Amniotic epithelial cell (primary cell): Measurements from ENCODE around the gene ZSCAN21.

ENCODE experiments used
- DNase-seq: peaks from one replicate; pipeline ENCODE4 v3.0.0-alpha.2; 2010; ENCODE audit warnings: low read depth

Gene ZSCAN21

GRCh38 chr7:100027197-100027596 lies 22.4 kb upstream of the ZSCAN21 start:
- DNase-seq, result no peak

- DNase-seq, result no peak
These were observed 20.0 kb upstream of the ZSCAN21 start for GRCh38 chr7:100029596-100029995.

DNA sequence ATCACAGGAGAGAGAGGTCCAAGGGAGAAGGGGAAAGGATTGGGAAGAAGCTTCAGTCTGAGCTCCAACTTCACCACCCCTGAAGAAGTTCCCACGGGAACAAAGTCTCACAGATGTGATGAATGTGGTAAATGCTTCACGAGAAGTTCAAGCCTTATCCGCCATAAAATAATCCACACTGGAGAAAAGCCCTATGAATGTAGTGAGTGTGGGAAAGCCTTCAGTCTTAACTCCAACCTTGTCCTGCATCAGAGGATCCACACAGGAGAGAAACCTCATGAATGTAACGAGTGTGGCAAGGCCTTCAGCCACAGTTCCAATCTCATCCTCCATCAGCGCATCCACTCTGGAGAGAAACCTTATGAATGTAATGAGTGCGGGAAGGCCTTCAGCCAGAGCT lies 16.0 kb upstream of the ZSCAN21 start:
- DNase-seq, result no peak

DNA sequence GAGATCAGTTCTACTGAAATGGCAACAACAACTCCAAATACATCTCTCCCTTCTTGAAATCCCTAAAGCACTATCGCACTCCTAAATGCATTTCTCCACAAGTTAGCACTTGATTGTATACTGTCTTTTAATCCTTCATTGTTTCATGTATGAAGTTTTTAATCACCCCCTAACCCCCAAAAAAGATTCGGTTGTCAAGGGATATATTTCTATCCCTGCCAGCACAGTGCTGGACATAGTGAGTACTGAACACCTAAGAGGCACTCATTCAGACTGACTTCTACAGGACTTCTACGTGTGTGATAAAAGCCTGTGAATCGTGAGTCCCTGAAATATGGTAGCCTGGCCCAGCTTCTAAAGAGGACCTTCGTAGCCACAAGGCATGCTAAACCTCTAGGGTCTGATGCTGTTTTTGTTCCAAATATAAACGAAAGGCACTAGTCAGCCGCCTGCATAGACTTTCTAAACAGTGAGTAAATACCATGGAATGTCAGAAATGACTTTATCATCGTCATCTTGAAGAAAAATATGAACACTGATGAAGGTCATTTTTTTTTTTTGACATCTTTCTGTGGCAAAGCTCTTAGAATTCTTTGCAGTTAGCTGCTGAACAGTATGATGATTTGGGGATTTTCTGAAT lies 14.6 kb upstream of the ZSCAN21 start:
- peak; percentile 95 for DNase-seq

DNA sequence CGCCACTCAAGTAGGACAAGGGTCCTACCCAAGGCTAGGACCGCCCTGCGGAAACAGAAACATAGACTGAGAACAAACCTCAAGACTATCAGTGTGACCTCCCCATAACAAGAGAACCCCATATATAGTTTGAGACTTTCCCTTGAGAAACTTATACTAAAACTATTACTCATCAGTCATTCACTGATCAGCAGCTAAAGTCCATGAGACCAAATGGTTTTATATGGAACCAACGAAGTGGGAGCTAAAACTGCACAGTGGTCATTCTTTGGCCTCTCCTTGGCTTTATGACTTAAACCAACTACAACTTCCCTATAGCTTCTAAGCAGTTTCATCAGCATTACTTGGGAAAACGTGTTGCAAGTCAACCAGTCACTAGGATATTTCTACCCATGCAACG lies 13.7 kb upstream of the ZSCAN21 start:
- no peak for DNase-seq

DNA sequence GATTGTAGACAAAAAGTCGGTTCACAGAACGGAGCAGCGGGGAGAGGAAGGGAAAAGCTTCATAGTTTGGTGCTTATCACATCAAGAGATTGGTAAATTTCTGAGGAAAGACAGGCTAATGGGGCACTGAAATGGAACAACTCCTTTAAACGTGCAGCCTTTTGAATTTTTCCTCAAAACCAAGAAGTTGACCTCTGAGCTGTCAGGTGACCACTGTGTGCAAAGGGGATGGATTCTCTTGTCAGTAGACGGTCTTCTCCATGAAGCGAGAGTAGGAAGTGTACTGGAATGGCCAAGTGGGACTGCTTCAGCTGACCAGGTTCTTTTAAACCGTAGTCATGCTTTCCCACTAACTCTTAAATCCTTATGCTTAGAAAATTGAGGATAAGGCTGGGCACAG lies 11.2 kb upstream of the ZSCAN21 start:
- DNase-seq, result no peak

DNA sequence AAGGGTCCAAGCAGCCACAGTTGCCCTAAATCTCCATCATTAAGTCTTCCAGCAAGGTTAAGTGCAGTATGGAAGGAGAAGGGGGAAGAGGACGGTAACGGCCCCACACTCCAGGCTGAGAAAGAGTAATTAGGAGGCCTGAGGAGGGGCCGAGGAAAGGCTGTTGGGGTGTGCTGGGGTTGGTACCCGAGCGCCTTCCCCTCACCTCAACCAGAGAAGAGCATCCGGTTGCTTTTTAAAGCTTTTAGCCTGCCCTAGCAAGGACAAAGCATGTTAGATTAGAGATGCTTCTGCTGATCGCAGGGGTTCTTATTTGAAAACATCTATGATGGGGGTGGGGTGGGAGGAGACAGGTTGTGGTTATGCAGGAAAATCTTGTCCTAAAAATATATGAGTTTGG lies 9.0 kb upstream of the ZSCAN21 start:
- DNase-seq, result no peak

DNA sequence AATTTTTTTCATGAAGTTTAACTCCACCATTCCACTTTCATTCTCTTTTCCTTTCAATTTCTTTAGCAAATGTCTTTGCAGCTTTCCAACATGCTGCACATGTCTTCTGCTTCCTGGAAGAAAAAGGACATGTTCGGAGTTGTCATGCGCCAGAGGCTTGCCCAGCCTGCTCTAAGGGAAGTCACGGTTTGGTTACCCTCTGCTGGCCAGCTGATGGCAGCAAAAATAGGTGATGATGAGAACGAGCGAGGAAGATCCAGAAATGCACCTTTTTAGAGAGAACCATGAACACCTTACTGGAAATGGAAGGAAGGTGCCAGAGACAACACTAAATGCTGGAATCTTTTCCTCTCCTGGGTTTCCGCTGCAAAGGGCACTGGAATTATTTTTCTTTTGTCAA lies 4.9 kb upstream of the ZSCAN21 start:
- no peak for DNase-seq

DNA sequence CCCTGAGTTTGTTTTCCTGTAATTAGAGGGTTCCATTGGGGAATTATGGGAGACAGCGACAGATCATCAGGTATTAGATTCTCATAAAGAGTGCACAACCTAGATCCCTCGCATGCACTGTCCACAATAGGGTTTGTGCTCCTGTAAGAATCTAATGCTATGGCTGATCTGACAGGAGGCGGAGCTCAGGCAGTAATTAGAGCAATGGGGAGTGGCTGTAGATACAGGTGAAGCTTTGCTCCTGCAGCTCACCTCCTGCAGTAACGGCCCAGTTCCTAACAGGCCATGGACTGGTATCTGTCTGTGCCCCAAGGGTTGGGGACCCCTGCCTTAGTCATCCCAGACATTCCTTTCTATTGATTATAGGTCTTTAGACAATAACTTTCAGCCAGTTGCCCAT lies 894 bp upstream of the ZSCAN21 start:
- no peak for DNase-seq

GRCh38 chr7:100051611-100052010 lies 2.0 kb downstream of the ZSCAN21 start:
- no peak for DNase-seq

GRCh38 chr7:100053215-100053614 lies 3.6 kb downstream of the ZSCAN21 start:
- peak; percentile 81 for DNase-seq

DNA sequence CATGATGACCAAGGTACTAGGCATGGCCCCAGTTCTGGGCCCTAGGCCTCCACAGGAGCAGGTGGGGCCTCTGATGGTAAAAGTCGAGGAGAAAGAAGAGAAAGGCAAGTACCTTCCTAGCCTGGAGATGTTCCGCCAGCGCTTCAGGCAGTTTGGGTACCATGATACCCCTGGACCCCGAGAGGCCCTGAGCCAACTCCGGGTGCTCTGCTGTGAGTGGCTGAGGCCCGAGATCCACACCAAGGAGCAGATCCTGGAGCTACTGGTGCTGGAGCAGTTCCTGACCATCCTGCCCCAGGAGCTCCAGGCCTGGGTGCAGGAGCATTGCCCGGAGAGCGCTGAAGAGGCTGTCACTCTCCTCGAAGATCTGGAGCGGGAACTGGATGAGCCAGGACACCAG lies 7.4 kb downstream of the ZSCAN21 start:
- no peak for DNase-seq

GRCh38 chr7:100059251-100059739 lies 9.7 kb downstream of the ZSCAN21 start:
- no peak for DNase-seq

DNA sequence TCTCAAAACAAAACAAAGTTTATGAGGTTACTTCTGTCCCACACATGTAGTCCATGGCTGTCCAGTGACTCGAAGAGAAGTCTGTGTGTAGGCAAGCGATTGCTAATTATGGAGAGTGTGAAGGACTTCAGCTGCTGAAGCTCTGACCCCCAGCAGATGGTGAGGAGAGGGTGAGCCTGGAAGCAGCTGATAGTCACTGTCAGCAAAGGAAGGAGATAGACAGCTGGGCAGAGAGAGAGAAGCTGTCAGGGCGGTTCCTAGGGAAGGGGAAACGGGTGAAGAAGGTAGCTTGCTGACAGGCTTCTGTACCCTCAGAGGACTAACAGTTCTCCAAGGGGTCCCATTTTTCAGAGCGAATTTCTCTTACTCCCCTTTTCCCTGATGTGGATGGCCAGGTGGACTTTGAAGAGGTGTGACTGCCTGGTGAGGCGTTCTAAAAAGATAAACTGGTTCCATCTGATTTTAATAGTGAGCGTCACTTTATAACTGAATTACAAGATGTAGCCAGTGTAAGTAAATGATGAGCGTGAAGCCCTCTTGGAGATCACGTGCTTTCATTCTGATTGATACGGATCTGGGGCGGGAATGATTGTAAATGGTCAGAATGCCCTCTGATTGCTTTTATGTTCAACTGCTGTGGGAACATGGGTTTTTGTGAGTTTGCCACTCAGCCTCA lies 12.1 kb downstream of the ZSCAN21 start:
- DNase-seq, result no peak

- no peak for DNase-seq
These were observed 13.8 kb downstream of the ZSCAN21 start for GRCh38 chr7:100063376-100063775.

GRCh38 chr7:100064162-100064561 lies 14.6 kb downstream of the ZSCAN21 start:
- DNase-seq, result no peak

DNA sequence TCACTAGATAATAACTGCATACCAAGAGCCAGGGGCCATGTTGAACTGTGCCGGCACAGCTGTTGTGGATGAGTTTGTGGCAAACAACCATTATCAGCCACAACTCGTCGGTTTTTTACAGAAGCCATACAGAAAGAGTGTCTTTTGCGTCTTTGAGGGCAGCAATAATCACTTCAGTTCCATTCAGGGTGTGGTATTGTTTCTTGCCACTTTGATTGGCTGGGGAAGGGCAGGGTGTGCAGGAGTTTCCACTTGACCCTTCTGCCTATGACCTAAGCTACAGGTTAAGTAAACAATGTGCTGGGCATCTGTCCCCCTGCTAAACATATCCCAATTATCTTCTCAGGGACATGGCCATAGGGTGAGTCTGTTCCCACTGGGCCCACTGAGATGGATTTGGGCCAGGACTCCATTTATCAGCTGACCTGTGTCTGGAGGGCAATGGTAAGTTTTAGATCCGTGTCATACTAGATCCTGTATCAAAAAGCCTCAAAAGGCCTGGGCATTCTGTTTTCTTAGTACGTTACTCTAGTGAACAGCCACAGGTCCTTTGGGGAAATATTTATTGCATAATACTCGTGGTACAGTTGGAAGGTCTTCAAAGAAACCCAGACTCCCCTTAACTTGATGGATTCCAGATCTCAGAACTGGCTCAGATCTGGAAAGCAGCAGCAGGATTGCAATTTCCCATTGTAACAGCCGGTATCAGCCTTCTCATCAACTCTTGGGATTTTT lies 16.0 kb downstream of the ZSCAN21 start:
- peak; percentile 100 for DNase-seq

GRCh38 chr7:100066953-100067352 lies 17.4 kb downstream of the ZSCAN21 start:
- DNase-seq, result no peak

GRCh38 chr7:100069991-100070390 lies 20.4 kb downstream of the ZSCAN21 start:
- no peak for DNase-seq

- DNase-seq, result no peak
These were observed 21.6 kb downstream of the ZSCAN21 start for GRCh38 chr7:100071018-100071723.

GRCh38 chr7:100072462-100072861 lies 22.9 kb downstream of the ZSCAN21 start:
- no peak for DNase-seq

- no peak for DNase-seq
These were observed 25.3 kb downstream of the ZSCAN21 start for GRCh38 chr7:100074841-100075240.

GRCh38 chr7:100075418-100075817 lies 25.8 kb downstream of the ZSCAN21 start:
- no peak for DNase-seq
